ENCODE results near the gene BRAP.
"Not testable (repeated sequence)": the region's sequence is repeated elsewhere in the genome, so short reads cannot be mapped to it uniquely, and the experiment has no call there.

Gene BRAP

DNA sequence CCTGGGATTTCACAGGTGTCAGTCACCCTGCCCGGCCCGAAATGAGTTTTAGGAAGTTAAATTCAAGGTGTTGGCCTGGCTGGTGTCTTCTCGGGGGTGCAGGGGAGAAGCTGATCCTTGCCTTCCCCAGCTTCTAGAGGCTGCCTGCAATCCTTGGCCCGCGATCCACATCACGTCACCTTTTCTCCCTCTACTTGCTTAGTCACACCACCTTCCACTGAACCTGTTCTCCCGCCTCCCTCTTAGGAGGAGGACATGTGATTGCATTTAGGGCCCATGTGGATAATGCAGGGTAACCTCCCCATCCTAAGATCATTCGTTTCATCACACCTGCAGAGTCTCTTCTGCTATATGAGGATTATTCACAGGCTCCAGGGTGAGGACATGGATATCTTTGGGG, 61.2 kb downstream of the BRAP start:
- no peak for DNase-seq (ENCODE audit: low read depth in 1 of 2, low spot score in 1 of 2)

DNA sequence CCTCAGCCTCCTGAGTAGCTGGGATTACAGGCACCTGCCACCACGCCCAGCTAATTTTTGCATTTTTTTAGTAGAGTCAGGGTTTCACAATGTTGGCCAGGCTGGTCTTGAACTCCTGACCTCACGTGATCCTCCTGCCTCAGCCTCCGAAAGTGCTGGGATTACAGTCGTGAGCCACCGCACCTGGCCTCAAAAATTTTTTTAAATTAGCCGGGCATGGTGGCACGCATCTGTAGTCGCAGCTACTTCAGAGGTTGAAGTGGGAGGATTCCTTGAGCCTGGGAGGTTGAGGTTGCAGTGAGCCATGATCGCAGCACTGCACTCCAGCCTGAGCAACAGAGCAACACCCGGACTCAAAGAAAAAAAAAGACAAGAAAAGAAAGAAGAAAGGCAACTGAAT, 67.9 kb downstream of the BRAP start:
- not testable (repeated sequence) for DNase-seq (ENCODE audit: low read depth in 1 of 2, low spot score in 1 of 2)

DNA sequence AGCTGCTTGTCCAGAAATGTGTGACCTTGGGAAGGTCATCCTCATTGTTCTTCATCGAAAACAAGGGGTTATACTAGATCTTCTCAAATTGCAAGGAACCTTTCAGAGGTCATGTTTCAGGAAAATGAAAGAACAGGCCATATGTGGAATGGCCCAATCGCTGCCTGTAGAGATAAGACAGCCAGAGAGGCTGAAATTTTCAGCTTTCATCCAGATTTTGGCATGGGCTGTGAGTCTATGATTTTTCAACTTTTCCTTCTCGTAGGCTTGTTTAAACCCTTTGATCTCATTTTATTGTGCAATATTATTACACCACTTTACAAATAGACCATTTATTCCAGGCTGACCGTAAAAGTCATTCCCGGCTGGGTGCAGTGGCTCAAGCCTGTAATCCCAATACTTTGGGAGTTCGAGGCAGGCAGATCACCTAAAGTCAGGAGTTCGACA, 69.6 kb downstream of the BRAP start:
- no peak for DNase-seq (ENCODE audit: low read depth in 1 of 2, low spot score in 1 of 2)

DNA sequence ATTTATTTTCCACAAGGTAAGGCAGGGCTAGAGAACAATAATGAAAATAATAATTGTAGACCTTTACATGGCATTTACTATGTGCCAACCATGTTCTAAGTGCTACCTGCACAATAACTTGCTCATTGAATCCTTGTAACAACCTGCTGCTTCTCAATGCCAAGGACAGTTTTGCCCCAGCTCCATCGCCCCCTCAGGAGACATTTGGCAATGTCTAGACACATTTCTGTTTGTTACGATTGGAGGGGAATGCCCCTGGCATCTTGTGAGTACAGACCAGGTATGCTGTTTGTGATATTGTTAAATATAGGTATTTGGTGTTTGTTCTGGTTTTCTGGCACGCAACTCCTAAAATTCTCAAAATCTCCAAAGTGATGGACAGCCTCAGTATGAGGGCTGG, 78.5 kb downstream of the BRAP start:
- no peak for DNase-seq (ENCODE audit: low read depth in 1 of 2, low spot score in 1 of 2)

DNA sequence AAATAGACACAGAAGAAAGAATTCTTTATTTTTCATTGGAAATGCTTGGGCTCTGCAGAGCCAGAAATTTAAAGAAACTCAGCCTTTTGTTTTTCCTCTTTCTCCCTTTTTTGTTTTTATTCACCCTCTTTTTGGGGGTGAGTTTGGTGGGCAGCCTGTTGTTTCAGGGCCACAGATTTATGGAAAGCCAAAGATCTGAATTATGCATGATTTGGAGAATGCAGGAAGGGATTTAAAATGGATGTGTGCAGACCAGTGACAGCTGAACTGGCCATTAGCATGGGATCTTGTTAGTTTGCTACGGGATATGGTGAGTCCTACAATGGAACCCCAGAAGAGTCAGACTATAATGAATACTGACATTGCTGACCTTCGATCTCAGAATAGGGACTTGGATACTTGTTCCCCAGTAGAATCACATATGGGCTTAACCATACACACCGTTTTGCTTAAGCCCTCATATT, 79.0 kb downstream of the BRAP start:
- DNase-seq (ENCODE audit: low read depth in 1 of 2, low spot score in 1 of 2), result no peak

DNA sequence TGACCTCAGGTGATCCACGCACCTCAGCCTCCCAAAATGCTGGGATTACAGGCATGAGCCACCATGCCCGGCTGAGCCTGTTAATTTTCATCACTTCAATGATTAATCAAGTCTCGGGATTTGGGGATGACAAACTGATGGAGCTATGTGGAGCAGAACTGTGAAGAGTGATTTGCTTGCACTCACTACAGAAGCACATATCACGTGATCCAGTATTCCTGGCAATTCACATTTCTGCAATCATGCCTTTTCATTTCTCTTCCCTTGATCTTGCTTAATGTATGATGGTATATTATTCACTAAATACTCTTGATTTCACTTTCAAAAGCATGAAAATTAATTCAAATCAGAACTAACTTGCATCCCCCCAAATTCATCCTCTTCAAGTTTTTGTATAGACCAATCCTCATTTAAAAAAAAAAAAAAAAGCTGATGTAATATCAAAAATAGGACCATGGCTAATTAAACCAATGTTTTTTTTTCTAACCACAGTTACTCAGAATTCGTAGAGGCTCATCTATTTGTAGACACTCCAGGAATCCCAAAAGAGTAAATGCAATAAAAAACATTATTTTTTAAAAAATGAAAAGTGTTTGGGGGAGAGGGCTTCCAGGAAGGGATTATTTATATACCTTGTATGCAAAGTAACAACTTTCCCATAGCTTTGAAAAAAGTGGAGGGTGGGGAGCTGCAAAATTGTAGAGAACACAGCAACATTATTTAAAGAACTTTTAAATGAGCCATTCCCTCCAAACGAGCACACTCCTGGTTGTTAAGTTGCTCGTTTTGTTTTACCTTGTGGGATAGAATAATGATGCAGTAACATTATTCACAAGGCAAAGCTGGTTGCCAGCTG, 79.6 kb downstream of the BRAP start:
- no peak for DNase-seq (ENCODE audit: low read depth in 1 of 2, low spot score in 1 of 2)

DNA sequence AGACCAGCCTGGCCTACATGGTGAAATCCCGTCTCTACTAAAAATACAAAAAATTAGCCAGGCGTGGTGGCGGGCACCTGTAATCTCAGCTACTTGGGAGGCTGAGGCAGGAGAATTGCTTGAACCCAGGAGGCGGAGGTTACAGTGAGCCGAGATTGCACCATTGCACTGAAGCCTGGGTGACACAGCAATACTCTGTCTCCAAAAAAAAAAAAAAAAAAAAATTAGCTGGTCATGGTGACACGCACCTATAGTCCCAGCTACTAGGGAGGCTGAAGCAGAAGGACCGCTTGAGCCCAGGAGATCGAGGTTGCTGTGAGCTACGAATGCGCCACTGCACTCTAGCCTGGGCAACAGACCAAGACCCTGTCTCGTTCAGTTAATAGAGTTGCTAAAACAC, 82.9 kb downstream of the BRAP start:
- not testable (repeated sequence) for DNase-seq (ENCODE audit: low read depth in 1 of 2, low spot score in 1 of 2)

DNA sequence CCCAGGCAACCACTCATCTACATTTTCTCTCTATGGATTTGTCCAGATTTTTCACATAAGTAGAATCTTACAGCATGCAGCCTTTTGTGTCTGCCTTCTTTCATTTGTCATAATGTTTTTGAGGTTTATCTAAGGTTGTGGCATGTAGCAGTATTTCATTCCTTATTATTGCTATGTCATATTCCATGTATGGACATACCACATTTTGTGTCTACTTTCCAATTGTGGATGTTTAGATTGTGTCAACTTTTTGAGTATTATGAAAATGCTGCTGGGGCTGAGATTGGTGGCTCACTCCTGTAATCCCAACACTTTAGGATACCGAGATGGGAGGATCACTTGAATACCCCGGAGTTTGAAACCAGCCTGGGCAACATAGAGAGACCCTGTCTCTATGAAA, 83.4 kb downstream of the BRAP start:
- no peak for DNase-seq (ENCODE audit: low read depth in 1 of 2, low spot score in 1 of 2)

DNA sequence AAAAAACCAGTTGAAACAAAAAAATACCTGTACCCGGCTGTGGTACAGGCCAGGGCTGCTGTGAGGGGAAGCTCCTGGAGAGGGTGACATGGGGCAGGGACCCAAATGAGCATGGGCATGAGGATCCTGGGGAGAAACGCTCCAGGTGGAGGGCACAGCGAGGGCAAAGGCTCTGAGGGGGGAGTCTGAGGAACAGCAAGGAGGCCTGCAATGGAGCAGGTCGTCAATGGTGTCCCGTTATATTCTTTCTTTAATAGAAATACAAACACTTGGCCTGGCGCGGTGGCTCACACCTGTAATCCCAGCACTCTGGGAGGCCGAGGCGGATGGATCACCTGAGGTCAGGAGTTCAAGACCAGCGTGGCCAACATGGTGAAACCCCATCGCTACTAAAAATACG, 84.8 kb downstream of the BRAP start:
- DNase-seq (ENCODE audit: low read depth in 1 of 2, low spot score in 1 of 2), result not testable (repeated sequence)

DNA sequence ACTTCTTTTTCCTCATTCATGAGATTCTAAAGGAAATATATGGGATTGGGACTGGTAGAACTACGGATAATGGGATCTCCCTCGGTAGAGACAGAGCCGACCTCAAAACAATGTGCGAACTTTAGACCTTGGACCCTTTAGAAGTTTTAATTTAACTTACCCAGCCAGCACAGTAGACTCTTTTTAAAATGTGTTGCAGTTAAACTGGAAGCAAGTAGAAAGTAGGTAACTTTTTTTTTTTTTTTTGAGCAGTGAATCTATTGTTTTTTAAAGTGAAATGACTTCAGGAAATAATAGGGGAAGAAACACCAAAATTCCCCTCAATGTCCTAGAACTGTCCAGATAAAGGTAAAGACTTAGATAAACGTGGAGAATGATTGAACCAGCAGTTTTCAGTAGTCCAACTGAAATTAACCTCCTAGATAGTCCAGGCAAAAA, 85.5 kb downstream of the BRAP start:
- no peak for DNase-seq (ENCODE audit: low read depth in 1 of 2, low spot score in 1 of 2)

DNA sequence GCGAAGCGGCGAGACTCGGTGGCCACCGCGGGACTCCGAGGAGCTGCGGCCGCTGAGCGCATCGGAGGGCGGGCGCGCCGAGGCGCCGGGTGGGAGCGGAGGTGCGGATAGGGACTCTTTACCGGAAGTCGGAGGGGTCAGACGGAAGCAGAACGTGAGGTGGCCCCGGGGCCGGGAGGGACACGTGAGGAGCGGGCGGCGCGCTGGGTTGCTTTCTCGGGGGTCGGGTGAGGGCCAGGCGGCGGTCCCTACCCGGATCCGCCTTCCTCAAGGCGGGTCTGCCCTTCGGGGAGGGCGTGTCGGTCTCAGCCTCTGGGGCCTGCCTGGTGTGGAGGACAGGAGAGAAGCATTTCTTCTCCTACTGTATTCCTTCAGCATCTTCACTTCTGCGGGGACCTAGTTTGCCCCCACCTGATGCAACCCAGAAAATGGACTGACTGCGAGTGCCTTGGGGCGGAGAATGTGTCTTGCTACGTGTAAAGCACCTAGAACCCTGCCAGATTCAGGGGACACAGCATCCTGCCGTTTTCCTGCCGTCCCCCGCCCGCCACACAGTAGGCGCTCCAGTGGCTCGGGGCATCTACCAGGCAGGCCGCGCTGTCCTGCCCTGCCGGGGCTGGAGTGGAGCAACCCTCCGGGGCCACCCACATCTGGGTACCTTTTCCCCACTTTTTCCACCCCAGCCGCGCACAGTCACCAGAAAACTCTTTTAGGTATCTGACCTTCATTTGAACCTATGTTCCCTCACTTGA, 86.1 kb downstream of the BRAP start:
- DNase-seq (ENCODE audit: low read depth in 1 of 2, low spot score in 1 of 2), result peak; percentile 85 to 86

DNA sequence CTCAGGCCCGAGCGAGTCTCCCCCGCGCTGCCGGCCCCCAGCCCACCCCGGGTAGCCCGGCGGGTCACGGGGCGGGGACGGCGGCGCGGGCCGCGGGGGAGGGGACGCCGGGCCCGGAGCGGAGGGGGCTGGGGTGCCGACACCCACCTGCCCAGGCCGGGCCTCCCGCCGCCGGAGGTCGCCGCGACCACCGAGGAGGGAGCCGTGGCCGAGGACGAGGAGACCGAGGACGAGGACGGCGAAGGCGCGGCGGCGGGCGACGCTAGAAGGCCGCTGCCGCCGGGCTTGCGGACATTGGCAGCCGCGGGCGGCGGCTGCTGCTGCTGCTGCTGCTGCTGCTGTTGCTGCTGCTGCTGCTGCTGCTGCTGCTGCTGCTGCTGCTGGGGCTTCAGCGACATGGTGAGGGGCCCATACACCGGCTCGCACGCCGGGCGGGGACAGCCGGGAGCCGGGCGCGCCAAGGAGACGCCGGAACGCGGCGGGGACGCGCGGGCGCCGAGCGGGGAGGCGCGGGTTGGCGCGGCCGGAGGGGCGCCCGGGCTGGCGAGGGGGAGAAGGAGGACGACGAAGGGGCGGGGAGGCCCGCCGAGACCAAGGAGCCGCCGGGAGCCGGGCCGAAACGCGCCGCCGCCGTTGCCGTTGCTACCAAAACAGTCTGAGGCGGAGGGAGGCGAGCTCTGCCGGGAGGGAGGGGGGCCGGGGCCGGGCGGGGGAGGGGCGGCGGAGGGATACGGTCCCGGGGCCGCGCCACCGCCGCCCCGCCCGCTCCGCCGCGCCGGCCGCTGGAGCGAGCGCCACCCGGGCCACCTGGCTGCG, 86.9 kb downstream of the BRAP start, which contains the start of gene ATXN2:
Gene ATXN2 (minus strand): TSS at position 679 of the 816 bp plus-strand sequence. CDS start 281 bp downstream, at position 398.
- peak in 1 of 2 donors; percentile 51 for DNase-seq (ENCODE audit: low read depth in 1 of 2, low spot score in 1 of 2)

DNA sequence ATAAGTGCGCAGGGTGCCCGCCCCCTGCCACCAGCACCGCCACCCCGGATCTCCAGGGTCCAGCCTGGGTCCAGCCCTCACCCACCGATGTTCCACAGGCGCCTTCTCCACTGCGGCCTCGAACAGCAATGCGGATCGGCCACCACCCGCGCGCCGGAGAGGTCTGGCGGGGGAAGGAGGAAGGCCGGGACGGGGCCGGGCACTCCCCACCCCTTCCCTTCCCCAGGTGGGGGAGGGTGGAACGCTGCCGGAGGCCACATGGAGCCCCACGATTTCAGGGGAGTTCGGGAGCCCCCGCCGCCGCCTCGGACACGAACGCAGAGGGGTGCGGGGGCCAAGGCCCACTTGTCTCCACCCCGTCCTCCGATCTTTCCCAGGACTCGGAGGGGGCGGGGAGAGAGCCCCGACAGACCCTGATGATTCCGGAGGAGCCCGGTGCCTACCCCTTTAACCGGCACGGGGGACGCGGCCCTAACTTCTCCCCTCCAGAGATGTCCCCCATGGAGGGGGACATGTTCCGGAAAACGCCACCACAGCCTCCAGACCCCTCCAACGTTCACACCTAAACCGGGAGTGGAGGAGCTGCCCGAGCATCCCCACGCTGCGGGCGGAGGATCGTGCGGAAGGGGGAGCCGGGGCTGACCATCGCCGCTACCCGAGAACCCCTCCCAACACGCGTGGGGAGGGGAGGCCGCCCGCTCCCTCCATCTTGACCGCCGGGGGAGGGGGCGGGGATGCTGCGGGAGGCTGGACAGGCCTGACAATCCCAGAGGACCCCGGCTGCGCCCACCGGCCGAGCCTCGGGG, 87.7 kb downstream of the BRAP start:
- DNase-seq (ENCODE audit: low read depth in 1 of 2, low spot score in 1 of 2), result peak; percentile 4 to 13

DNA sequence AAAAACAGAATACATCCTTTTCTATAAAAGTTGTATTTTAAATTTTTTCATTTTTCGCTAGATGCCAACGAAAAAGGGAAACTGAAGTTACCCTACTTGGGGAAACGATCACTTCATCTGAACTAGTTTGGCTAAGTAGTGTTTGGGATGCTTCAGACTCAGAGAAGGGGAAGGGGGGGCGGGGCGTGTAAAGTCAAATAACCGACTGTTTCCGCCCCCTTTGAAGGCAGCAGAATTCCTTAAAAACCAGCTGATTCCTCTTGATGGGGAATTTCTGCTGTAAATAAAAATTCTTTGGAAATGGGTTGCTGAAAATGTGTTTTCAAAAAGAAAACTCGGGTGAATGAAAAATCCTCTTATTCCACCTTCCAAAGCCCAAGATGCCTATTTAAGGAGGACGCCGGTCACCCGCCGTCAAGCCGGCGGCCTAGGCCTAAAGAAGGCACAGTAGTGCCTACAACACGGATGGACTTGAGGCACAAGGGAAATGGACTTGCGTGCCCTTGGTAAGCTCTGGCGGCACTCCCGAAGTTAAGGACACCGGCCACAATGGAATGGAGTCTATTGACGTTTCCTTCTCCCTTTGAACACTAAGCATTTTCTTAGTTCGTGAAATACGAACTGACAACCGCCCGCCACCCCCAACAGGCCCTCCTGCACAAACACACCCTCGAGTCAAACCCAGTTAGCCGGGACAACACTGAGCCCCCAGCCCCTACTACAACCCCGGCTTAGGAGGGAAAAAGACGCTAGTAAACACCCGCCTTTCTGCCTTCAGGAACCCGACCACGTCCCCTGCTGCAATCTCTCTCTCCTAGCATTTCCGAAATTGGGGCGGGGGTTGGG, 88.5 kb downstream of the BRAP start:
- DNase-seq (ENCODE audit: low read depth in 1 of 2, low spot score in 1 of 2), result no peak

DNA sequence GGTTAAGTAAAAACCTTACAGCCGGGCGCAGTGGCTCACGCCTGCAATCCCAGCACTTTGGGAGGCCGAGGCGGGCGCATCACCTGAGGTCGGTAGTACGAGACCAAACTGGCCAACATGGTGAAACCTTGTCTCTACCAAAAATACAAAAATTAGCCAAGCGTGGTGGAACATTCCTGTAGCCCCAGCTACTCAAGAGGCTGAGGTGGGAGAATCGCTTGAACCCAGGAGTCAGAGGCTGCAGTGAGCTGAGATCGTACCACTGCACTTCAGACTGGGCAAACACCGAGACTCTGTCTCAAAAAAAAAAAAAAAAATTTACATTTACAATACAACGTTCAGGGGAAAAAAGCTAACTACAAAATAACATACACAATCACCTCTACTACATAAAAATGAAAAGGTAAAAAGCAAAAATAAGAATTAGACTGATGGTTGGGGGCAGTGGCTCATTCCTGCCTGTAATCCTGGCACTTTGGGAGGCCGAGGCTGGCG, 90.4 kb downstream of the BRAP start:
- not testable (repeated sequence) for DNase-seq (ENCODE audit: low read depth in 1 of 2, low spot score in 1 of 2)

All from activated CD4-positive, alpha-beta T cell treated with anti-CD3 and anti-CD28 coated beads, Interleukin-2, amount 50 U/mL, for 24 hours (primary cell).